GM19468 (cell line): ENCODE results near the gene SNAI3.

Source experiments
- ATAC-seq: cut with Tn5 transposase; IDR thresholded peaks from one replicate; pipeline ENCODE4 v1.9.1; 2021; ENCODE audit warnings: mild to moderate bottlenecking, moderate library complexity, moderate number of reproducible peaks; ENCODE audit not compliant: unreplicated experiment; ENCODE audit errors: extremely low read depth

The SNAI3 gene

DNA sequence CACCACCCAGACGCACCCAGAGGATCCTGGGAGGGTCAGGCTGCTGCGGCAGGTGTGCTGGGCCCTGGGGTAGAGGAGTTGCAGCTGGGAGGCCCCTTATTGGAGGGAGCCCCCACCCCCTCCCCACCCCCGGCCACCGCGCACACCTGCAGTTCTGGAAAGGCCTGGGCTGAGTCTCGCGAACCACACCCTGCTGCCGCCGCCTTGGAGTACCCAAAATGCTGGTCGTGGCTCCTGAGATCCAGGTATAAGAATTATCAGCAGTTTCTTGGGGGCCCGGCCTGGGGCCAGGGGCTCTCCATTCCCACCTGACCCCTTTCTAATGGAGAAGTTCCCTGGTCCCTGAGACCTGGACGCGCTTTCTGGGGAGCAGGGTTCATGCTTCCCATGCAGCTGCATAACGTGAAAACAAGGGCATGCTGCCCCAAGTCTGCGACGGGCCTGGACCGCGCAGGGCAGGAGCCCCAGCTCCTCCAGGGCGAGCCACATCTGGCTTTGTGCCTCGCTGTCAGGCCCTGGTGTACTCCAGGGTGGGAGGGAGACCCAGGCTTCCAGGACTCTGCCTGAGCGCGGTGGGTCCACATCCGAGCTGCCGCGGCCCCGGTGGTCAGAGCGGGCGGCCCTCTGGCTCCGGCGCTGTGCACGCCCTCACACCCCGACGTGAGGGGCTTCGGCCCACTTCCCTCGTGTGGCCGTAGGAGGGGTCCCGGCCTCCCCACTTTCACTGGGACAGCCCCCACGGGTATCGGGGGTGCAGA, 7.3 kb upstream of the SNAI3 start:
- ATAC-seq: no peak

DNA sequence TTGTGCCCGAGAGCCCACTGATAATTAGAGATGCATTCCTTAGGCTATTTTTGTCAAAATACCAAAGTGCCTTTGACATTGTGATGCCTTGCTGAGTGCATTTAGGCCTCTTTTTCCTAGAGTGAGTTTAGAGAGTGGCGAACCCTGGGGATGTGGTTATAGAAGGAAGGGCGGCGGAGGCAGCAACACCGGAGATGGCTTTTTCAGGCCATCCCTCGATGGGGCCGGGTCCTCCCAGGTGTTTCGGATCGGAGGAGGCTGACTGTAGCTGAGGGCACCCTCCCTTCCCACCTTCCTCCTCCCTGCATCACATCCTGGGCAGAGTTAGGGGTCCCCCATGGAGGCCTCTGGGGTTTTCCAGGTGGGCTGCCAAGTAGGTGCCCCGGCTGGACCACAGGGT, 6.6 kb upstream of the SNAI3 start:
- no peak for ATAC-seq

DNA sequence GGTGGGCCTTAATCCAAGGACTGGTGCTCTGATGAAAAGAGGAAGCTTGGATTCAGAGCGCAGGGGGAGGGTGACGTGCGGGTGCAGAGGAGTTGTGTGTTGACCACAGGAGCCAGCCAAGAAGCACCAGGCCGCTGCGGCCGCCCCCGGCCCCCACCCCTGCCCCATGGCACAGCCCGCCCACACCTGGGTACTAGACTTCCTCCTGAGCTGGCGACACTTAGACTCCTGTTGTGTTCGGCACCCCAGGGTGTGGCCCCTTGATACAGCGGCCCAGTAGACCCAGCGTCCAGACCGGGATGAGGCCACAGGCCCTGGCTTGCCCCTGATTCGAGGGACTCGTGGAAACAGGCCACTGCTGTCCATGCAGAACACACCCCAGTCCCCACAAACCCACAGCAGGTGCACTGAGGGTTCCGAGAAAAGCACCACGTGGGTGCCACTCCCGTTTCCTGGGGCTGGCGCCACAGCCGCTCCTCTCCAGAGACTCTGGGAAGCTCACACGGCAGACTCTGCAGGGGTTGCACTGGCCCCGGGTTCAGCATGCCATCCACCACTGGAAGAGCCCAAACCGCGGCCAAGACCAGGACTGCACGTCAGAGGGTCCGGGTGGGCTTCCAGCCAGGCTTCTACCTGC, 5.7 kb upstream of the SNAI3 start:
- ATAC-seq: no peak

DNA sequence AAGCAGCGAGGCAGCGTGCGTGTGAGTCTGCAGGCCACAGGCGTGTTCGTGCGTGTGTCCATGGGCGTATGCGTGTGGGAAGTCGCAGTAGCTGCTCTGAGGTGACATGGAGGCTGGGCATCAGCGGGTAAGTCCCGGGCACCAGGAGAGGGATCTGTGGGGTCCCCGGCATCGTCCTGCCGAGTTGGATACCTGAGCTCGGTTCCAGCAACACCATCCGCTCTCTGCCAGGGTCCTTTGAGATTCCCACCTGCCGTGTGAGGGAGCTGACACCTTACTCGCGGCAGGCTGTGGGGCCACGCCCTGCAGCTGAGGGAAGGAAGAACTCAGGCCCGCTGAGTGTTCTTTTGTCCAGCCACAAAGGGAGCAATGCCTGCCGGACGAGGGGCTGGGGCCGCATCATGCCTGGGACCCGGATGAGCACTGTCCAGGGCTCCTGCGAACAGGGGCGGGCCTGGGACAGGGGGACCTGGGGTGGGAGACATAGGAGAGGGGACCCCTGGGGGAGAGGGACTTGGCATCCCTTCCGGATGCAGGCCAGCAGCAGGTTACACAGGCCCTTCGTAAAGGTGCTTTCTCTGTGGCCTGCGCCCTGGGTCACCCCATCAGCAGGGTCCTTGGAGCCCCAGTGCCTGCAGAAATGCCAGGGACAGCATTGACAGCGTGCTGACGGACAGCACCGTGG, 5.0 kb upstream of the SNAI3 start:
- ATAC-seq: no peak

DNA sequence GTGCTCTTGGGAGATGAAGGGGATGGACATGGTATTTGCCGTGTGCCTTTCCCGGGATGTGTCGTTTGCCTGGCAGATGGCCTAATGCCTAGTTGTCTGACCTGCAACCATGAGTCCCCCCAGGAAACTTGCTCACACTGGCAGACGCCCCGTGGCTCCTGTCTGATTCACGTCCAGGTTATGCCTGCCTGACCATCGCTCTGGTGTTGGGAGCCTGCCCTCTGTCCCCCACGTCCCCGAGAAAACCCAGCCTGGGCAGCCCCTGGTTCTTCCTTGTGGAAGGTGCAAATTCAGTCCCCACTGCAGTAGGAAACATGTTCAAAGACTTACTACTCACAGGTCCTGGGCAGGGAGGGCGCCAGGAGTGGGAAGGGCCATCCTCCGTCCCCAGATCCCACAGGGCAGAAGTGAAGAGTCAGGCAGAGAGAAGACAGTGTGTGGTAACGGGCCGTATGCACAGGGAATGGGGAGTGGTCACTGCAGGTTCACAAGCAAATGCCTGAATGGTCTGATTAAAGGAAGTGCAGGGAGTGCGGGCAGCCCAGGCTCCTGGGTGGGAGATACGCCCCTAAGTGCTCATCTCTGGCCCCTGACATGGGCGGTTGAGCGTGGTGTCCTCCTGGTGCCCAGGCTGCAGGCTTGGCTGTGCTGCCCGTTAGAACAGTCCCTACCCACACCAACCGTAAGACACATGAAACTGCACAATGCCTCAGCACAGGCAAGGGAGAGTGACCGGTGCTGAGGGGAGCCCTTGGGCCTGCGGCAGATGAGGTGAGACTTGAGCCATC, 4.2 kb upstream of the SNAI3 start:
- no peak for ATAC-seq

DNA sequence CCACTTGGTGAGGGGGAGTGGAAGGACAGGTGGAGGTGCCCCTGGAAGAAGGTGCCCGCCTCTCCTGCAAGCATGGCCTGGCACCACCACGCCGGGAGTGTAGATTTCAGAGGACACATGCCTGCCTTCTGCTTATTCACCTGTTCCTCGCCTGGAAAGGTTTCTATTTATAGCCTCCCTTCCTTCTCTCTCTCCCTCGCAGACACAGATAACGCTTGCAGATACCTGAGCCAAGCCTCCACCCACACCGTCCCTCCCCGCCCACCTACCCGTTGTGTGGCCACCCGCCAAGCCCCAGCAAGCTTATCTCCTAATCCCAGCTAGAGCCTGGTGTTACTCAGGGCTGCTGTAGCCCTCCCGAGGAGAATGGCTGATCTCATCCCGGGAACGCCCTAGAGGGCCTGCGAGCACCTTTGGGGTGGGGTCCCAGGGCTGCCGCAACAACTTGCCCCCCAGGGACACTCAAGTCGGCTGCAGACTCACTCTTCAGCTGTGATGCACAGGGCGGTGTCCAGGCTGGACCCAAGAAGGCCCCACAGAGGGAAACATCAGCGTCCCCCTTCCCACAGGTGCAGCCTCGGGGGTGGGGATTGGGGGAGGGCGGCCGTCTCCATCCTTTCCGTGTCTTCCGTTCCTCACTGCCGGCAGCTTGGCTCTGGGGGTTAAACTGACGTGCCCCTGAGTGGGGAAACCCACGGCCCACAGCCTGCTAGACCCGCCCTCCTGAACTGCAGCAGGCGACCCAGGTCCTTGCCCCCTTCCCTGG, 1.9 kb upstream of the SNAI3 start:
- no peak for ATAC-seq

DNA sequence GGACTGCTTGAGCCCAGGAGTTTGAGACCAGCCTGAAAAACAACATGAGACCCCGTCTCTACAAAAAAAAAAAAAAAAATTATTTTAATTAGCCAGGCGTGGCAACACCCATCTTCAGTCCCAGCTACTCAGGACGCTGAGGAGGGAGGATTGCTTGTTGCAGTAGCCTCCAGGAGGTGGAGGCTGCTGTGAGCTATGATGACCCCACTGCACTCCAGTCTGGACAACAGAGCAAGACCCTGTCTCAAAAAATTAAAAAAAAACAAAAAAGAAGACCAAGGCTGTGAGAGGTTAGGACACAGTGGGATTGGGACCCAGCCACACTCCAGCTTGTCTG, 1.3 kb upstream of the SNAI3 start:
- ATAC-seq: no peak

DNA sequence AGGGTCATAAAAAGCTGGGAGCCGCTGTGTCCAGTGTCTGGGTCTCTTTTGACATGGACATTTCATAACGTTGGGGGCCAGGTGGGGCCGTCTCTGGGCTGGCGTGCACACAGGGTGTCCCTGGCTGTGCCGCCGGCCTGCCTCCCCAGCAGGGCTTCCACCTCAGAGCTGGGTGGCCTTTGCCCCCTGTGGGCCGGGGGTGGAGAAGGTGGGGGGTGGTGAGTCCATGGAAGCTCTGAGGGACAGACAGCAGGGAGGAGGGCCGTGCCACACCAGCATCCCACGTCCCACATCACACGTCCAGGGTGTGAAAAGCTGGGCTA, 908 bp upstream of the SNAI3 start:
- ATAC-seq: no peak

DNA sequence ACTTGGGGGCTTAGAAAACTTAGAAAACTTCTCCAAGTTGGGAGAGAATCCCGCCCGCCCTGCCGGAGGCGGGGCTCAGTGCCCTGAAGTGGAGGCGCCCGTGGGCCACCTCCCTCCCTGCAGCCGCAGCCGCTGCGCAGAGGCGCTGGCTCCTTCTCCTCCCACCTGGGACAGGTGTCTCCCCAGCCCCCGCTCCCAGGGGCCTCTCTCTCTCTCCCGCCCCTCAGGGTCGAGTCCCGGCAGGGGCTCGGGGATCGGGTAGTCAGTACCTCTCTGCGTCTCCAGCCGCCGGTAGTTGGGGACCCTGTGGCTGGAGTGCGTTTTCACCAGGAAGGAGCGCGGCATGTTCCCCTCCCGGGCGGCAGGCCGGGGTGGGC, 257 bp downstream of the SNAI3 start:
- no peak for ATAC-seq

DNA sequence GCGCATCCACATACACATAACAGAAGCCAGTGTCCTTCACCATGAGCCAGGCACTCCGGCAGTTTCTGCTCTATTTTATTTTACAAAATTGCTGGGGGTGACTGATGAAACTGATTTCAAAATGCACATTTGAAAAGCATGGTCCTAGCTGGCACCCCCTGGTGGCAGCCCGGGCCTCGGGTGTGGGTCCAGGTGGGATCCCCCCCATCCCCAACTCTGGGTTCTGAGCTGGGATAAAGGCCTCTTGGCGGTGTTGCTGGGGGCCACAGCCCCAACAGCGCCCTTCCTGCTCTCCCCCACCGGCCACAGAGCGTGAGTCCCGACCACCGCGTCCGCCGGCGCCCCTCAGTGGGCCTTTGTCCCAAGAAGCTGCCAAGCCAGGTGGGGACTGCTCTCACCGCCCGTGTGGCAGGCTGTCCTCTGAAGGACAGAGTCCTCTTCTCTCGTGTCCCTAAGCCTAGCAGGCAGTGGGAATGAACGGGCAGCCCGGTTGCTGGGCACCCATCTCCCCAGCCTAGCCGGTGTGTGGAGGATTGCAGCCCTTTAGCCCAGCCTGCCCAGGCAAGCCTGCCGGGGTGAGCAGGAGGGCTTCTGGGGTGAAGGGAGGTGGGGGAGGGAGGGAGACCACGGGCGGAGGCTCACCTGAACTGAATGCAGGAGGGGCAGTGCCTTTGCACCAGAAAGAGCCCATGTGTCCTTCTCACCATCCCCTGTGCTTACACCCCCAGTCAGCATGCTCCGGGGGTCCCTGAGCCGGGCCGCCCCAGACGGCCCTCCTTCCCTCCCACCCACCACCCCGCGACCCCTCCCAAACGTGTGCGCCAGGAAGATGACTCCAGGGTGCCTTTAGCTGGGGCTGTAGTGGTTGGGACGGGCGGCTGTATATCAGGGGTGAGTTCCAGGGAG, 898 bp downstream of the SNAI3 start:
- ATAC-seq: no peak

DNA sequence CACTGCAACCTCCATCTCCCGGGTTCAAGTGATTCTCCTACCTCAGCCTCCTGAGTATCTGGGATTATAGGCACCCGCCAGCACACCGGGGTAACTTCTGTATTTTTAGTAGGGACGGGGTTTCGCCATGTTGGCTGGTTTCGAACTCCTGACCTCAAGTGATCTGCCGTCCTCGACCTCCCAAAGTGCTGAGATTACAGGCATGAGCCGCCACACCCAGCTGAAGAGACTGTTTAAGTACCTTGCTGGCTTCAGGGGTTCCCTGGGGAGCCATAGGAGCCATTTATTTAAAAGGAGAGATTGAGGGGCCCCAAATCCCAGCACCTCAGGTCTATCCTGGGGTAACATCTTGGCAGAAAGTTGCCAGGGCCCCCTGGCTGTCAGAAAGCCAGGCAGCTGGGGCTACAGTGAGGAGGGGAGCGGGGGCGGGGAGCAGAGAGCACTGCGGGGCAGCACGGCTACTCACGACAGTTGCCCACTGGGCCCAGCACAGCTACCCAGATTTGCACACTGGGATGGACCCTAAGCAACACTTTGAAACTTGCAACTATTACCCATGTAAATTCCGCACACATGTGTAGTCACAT, 1.6 kb downstream of the SNAI3 start:
- no peak for ATAC-seq

DNA sequence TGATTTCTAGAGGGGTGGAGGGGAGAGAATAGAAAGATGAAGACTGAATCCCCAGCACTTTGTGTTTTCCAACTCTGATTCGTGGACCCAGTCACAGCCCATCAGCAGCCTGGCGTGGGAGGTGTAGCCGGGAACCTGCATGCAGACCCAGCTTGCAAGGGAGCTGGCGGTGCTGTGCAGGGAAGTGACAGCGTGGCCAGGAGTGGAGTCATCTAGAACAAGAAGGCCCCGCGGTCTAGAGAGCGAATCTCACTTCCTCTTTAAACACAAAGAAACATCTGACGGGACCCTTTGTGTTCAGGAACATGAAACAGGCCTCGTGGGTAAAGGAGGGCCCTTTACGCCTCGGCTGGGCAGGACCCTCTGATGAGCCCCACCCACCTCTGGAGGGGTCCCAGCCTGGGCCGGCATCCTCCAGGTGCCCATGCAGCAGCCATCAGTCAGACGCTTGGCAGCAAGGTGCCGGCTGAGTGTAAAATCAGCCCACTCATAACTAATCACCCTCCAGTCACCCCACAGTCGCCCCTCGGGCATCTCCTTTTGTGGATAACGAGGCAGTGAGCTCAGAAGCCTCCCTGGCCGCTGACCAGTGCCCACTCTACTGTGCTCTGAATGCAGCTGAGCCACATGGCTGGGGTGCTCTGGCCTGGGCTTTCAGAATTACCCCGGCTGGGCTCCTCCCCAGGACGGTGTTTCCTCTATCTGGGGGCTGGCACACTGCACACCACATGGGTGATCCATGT, 4.4 kb downstream of the SNAI3 start:
- peak; percentile 44 for ATAC-seq

DNA sequence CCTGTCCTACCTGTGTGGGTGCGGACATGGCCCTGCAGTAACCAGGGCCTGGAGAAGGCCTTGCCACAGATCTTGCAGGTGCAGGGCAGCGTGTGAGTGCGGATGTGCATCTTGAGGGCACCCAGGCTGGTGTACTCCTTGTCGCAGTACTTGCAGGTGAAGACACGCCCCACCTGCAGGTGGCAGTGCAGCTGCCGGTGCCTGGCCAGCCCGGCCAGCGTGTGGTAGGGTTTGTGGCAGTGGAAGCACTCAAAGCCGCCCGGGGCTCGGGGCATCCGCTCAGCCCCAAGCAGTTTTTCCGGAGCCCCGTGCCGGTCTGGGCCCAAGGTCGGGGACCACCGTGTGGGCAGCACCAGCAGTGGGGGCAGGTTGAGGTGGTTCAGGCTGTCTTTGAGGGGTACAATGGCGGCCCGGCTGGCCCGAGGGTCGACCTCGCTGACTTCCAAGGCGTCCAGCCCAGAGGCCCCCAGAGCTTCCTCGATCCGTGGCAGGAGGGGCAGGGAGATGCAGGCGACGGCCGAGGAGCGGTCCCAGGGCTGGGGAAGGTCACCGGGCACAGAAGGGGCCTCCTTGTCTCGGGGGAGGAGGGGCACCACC, 5.1 kb downstream of the SNAI3 start:
- ATAC-seq: no peak

DNA sequence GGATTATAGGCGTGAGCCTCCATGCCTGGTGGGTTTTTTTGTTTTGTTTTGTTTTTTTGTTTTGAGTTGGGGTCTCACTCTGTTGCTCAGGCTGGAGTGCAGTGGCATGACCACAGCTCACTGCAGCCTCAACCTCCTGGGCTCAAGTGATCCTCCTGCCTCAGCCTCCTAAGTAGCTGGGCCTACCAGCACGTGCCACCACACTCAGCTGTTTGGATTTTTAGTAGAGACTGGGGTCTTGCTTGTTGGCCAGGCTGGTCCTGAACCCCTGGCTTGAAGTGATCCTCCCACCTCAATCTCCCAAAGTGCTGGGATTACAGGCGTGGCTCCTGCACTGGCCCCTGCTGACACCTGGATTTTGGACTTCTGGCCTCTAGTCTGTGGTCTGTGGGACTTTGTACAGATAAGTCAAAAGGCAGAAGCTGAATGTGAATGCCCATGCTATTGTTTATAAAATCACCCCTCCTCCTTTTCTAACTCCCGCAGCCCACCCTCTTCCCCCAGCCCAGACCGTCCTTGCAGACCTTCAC, 5.7 kb downstream of the SNAI3 start:
- ATAC-seq: no peak

DNA sequence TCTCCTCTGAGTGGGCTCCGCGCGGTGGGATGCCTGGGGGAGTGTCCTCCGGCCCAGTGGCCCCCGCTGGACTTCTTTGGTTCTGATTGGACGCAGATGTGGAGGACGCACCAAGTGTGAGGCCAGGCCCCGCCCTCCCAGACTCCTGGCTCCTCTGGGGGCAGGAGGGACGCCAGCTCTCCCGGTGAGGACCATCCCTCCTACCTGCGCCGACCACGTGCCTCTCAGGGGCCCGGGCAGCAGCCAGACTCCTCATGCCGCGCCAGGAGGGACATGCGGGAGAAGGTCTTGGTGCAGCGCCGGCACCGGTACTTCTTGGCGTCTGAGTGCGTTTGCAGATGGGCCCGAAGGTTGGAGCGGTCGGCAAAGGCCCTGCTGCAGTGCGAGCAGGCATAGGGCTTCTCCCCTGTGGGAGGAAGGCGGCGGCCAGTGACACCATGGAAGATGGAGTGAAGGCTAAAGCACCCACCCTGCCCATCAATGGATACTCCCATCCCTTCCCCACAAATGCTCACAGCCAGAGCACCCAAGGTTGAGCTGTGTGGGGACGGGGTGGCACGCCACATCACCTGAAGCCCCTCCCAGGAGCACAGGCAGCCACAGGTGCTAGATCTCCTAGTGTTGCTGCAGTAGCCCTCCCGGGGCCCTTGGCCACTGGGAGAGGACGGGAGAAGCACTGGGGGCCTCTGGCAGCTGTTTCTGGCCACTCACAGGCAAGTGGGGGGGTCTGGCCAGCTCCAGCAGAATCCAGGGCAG, 7.9 kb downstream of the SNAI3 start:
- ATAC-seq: no peak

DNA sequence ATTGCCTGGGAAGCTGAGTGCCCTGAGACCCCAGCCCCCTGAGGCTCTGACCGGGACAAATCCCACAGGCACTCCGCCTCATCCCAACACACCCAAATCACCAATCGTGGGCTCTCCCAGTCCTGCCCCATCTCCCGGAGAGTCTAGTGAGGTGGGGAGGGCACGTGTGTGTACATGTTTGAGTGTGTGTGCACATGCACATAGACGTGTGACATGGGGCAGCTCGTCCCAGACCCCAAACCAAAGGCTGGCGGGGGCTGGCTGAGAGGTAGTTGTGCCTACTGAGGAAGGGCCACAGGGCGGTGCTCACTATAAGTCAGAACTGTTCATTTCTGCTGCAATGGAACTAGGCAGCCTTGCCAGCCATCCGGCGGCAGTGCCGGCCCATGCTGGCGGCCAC, 8.6 kb downstream of the SNAI3 start:
- no peak for ATAC-seq
